Measurements from ENCODE around the gene SF3A1. TPM values are rescaled to one million over a fixed set of nuclear protein-coding genes. Genes with fewer than 3 reads are reported as not detected.

SF3A1 gene
- total and polyA plus RNA-seq, 2 of the 8 experiments (the other 6 are each of a cell fraction or from before 2014, with no cell fraction given), result 27.8 to 285 TPM

GRCh38 chr22:30296324-30296723 is 60.4 kb downstream of the SF3A1 start:
- ChIA-PET POLR2A (ENCODE audit: partially characterized antibody) (interaction anchor here (1.3 kb wide), 1 partner anchor 60 kb away, joined by 3 read pairs; the partner anchor contains the start of gene SF3A1), CTCF (ENCODE audit: partially characterized antibody) (interaction anchor here (0.8 to 5.7 kb wide), 6 partner anchors 8 to 112 kb away, joined by 3 to 31 read pairs (median 4); partner anchors contain the start of genes CASTOR1 and TBC1D10A)
- H4K20me1 ChIP-seq (replicated peaks in 1 of 2; ENCODE audit: control insufficient read depth in 1 of 2, insufficient read depth in 2 of 2, low read length in 2 of 2), result no peaks in the 10 kb centered on the region
- H3K18ac ChIP-seq (ENCODE audit: extremely low read depth, low read length), result no peak overlapping the region
- no peak overlapping the region for H2BK15ac ChIP-seq (ENCODE audit: low read length)
- H3K4me3 ChIP-seq (ENCODE audit: extremely low read depth in 1 of 4, insufficient read depth in 2 of 4, low read depth in 3 of 4, low read length in 4 of 4), result no peak overlapping the region
- DNase-seq (ENCODE audit: low read depth in 1 of 2, low spot score in 2 of 2), result no peak
- H3K4me2 ChIP-seq (ENCODE audit: insufficient read depth in 1 of 2, low read depth in 2 of 2, low read length in 2 of 2), result no peak overlapping the region
- no peak overlapping the region for H3K23ac ChIP-seq (ENCODE audit: insufficient read length)
- H3K79me1 ChIP-seq (ENCODE audit: low read depth, low read length), result no peaks in the 10 kb centered on the region
- FAIRE-seq, result no peak
- 85% methylated on average over 4 of the region's 4 CpGs; no CpG with 5 or more reads in 1 of the 2 experiments for WGBS, 2 experiments (ENCODE audit: extremely low coverage in 1 of 2, insufficient coverage in 1 of 2, insufficient read length in 1 of 2, insufficient replicate concordance in 2 of 2, low coverage in 1 of 2, low lambda C conversion rate in 2 of 2, missing lambda C conversion rate in 1 of 2)
- no peaks in the 10 kb centered on the region for H3K9me3 ChIP-seq (ENCODE audit: insufficient read depth in 2 of 2, low read depth in 1 of 2, low read length in 1 of 2)
- H2BK5ac ChIP-seq (ENCODE audit: low read depth, low read length), result no peak overlapping the region
- H4K8ac ChIP-seq (ENCODE audit: extremely low read depth, insufficient read depth, low read length), result no peak overlapping the region
- no peaks in the 10 kb centered on the region for H3K27me3 ChIP-seq (replicated peaks in 1 of 4; ENCODE audit: control insufficient read depth in 3 of 4, extremely low read depth in 1 of 4, insufficient read depth in 3 of 4, low read length in 3 of 4)
- H3K4me1 ChIP-seq (replicated peaks in 1 of 4; ENCODE audit: control insufficient read depth in 3 of 4, insufficient read depth in 4 of 4, low read length in 3 of 4), result no peaks in the 10 kb centered on the region; a peak in 1 of 7 replicates
- no peak for TF ChIP-seq CHD2 (IDR thresholded peaks at IDR 0.05; ENCODE audit: low read length)
- TF ChIP-seq ZNF274 (IDR thresholded peaks at IDR 0.05; ENCODE audit: borderline replicate concordance, extremely low read depth, low read length), result no peak
- no peak for TF ChIP-seq JUND (IDR thresholded peaks at IDR 0.05; ENCODE audit: low read length)
- no peak for TF ChIP-seq MAX (IDR thresholded peaks at IDR 0.05)
- no peak for TF ChIP-seq NANOG (IDR thresholded peaks at IDR 0.05; ENCODE audit: insufficient read depth, low read depth, low read length, poor library complexity, severe bottlenecking)
- no peak for TF ChIP-seq ASH2L (IDR thresholded peaks at IDR 0.05; ENCODE audit: low read length)
- no peak for TF ChIP-seq SIN3A (conservative IDR thresholded peaks at IDR 0.05 in 1 of 2, IDR thresholded peaks at IDR 0.05 in 1 of 2; ENCODE audit: low read depth in 1 of 2, low read length in 2 of 2)
- TF ChIP-seq SRF (IDR thresholded peaks at IDR 0.05; ENCODE audit: low read depth, low read length), result no peak
- no peak overlapping the region for H2BK20ac ChIP-seq (ENCODE audit: low read length)
- H3K14ac ChIP-seq (ENCODE audit: insufficient read length), result no peak overlapping the region
- no peak overlapping the region for H2AFZ ChIP-seq (ENCODE audit: low read length)
- H4K91ac ChIP-seq (replicated peaks; ENCODE audit: insufficient read length, low read length), result no peak overlapping the region
- H2BK12ac ChIP-seq (ENCODE audit: low read depth, low read length), result no peak overlapping the region
- no peaks in the 10 kb centered on the region for H3K23me2 ChIP-seq (ENCODE audit: low read depth, low read length)
- H4K5ac ChIP-seq (ENCODE audit: insufficient read length, low read depth, low read length), result no peak overlapping the region
- H2BK120ac ChIP-seq (replicated peaks; ENCODE audit: low read depth, low read length), result no peak overlapping the region
- H3K27ac ChIP-seq (ENCODE audit: low read depth, low read length), result no peak overlapping the region
- no peak overlapping the region for H2AK5ac ChIP-seq (ENCODE audit: low read depth, low read length)
- no peak overlapping the region for H3K9ac ChIP-seq (replicated peaks in 1 of 4; ENCODE audit: extremely low read depth in 1 of 4, low read depth in 3 of 4, low read length in 3 of 4)
- no peaks in the 10 kb centered on the region for H3K36me3 ChIP-seq (ENCODE audit: control insufficient read depth in 2 of 4, insufficient read depth in 4 of 4, low read length in 3 of 4)
- H3K79me2 ChIP-seq (ENCODE audit: control insufficient read depth in 1 of 2, insufficient read depth in 2 of 2, low read length in 2 of 2), result no peaks in the 10 kb centered on the region
- H3K4ac ChIP-seq (replicated peaks; ENCODE audit: insufficient read length, low read depth, low read length), result no peak overlapping the region
- no peak overlapping the region for H3K56ac ChIP-seq (replicated peaks; ENCODE audit: insufficient read length, low read depth, low read length)
